ENCODE data around the gene IFNL2. TPM values are rescaled to one million over a fixed set of nuclear protein-coding genes. Genes with fewer than 3 reads are reported as not detected.

IFNL2 gene
- total RNA-seq, 1 experiment from 2014 or later = 0.33 TPM

DNA sequence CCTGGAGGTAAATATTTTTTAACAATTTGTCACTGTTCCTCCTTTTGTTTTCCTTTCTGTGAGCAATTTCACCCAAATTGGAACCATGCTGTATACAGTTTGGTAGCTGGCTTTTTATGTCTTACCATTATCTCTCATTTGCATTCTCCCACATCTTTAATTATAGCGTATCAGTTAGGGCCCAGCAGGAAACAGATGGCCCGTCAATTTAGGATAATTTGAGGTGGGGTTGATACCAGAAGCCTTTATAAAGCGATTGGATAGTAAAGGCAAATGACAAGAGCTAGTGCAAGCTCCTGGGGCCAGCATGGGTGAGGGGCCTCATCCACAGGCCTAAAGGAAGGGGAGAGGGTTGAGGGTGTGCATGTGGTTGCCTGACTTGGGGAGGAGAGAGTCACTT, 15.7 kb upstream of the IFNL2 start:
- intact Hi-C loops (cut with micrococcal nuclease; ENCODE audit: unreplicated experiment) = no loop called here

DNA sequence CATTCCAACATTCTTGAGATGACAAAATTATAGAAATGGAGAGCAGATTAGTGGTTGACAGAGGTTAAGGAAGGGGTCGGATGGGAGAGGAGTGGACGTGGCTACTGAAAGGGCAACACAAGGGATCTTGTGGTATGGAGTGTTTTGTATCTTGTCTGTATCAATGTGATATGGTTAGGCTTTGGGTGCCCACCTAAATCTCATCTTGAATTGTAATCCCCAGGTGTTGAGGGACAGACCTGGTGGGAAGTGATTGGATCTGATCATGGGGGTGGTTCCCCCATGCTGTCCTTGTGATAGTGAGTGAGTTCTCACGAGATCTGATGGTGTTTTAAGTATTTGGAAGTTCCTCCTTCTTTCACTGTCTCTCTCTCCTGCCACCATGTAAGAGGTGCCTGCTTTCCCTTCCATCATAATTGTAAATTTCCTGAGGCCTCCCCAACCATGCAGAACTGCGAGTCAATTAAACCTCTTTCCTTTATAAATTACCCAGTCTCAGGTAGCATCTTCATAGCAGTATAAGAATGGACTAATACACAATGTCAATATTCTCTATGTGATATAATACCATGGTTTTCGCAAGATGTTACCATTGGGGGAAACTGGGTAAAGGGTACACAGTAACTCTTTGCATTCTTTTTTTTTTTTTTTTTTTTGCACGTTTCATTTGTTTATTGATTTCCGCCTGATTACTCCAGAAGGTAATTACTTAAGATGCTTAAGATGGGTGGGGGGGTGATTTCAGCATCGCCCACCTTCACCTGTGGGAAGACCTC, 14.6 kb upstream of the IFNL2 start:
- no peak overlapping the region for H3K27ac ChIP-seq (ENCODE audit: low read length)
- DNase-seq (ENCODE audit: low read depth, low spot score) (no peak), ATAC-seq (no peak)
- TF ChIP-seq TCF7L2 (IDR thresholded peaks at IDR 0.05; ENCODE audit: low read depth, low read length) = no peak
- TF ChIP-seq, protein P1, sequence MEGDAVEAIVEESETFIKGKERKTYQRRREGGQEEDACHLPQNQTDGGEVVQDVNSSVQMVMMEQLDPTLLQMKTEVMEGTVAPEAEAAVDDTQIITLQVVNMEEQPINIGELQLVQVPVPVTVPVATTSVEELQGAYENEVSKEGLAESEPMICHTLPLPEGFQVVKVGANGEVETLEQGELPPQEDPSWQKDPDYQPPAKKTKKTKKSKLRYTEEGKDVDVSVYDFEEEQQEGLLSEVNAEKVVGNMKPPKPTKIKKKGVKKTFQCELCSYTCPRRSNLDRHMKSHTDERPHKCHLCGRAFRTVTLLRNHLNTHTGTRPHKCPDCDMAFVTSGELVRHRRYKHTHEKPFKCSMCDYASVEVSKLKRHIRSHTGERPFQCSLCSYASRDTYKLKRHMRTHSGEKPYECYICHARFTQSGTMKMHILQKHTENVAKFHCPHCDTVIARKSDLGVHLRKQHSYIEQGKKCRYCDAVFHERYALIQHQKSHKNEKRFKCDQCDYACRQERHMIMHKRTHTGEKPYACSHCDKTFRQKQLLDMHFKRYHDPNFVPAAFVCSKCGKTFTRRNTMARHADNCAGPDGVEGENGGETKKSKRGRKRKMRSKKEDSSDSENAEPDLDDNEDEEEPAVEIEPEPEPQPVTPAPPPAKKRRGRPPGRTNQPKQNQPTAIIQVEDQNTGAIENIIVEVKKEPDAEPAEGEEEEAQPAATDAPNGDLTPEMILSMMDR (IDR thresholded peaks at IDR 0.05) = no peak
- no peak for TF ChIP-seq POLR2AphosphoS5 (IDR thresholded peaks at IDR 0.05; ENCODE audit: low read depth, low read length)
- TF ChIP-seq, protein P2, sequence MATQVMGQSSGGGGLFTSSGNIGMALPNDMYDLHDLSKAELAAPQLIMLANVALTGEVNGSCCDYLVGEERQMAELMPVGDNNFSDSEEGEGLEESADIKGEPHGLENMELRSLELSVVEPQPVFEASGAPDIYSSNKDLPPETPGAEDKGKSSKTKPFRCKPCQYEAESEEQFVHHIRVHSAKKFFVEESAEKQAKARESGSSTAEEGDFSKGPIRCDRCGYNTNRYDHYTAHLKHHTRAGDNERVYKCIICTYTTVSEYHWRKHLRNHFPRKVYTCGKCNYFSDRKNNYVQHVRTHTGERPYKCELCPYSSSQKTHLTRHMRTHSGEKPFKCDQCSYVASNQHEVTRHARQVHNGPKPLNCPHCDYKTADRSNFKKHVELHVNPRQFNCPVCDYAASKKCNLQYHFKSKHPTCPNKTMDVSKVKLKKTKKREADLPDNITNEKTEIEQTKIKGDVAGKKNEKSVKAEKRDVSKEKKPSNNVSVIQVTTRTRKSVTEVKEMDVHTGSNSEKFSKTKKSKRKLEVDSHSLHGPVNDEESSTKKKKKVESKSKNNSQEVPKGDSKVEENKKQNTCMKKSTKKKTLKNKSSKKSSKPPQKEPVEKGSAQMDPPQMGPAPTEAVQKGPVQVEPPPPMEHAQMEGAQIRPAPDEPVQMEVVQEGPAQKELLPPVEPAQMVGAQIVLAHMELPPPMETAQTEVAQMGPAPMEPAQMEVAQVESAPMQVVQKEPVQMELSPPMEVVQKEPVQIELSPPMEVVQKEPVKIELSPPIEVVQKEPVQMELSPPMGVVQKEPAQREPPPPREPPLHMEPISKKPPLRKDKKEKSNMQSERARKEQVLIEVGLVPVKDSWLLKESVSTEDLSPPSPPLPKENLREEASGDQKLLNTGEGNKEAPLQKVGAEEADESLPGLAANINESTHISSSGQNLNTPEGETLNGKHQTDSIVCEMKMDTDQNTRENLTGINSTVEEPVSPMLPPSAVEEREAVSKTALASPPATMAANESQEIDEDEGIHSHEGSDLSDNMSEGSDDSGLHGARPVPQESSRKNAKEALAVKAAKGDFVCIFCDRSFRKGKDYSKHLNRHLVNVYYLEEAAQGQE (IDR thresholded peaks at IDR 0.05; ENCODE audit: insufficient read depth in 1 of 2, low read depth in 2 of 2, low read length in 1 of 2) = no peak
- no peak for TF ChIP-seq SIN3A (IDR thresholded peaks at IDR 0.05; ENCODE audit: borderline replicate concordance, insufficient read depth, low read depth, low read length)
- ChIA-PET CTCF (interaction anchor here (0.5 to 0.7 kb wide), 2 partner anchors 56 to 1991 kb away, joined by 3 to 12 read pairs; no protein-coding TSS in a partner anchor), POLR2A (interaction anchor here (0.7 kb wide), 1 partner anchor 25 kb away, joined by 3 read pairs; no protein-coding TSS in a partner anchor)
- intact Hi-C loops (cut with micrococcal nuclease; ENCODE audit: unreplicated experiment) (no loop called here), in situ Hi-C loops (cut with HindIII; ENCODE audit: low pct_unique_long_range_greater_than_20kb, low sequenced_read_pairs) (loop anchor here (5.0 kb wide), 3 partner anchors 36 to 186 kb away; no protein-coding TSS in a partner anchor)
- H3K36me3 ChIP-seq (ENCODE audit: control insufficient read depth, insufficient read depth, low read length) = no peaks in the 10 kb centered on the region
- peaks cover 3% of the 10 kb centered on the region; the same call in 1 of the 2 replicates for H3K27me3 ChIP-seq (ENCODE audit: control insufficient read depth, insufficient read depth, low read length)
- no peak overlapping the region for H3K4me3 ChIP-seq (ENCODE audit: low read depth in 2 of 2, low read length in 2 of 2)
- no TSS peak for BruUV-seq (replicated peaks)
- no peaks in the 10 kb centered on the region for H3K9me3 ChIP-seq (ENCODE audit: control insufficient read depth, insufficient read depth, low read depth, low read length)
- no peaks in the 10 kb centered on the region for H3K4me1 ChIP-seq (ENCODE audit: control insufficient read depth, insufficient read depth, low read length)

More for the DNA sequence above, 15.7 kb upstream of the IFNL2 start:
- Histone ChIP-seq H3K4me3 (ENCODE audit: low read depth in 2 of 2, low read length in 2 of 2) (no peak overlapping the region), H3K27ac (ENCODE audit: low read length) (no peak overlapping the region), H3K9me3 (ENCODE audit: control insufficient read depth, insufficient read depth, low read depth, low read length) (no peaks in the 10 kb centered on the region), H3K4me1 (ENCODE audit: control insufficient read depth, insufficient read depth, low read length) (no peaks in the 10 kb centered on the region), H3K27me3 (ENCODE audit: control insufficient read depth, insufficient read depth, low read length) (peaks cover 3% of the 10 kb centered on the region; the same call in 1 of the 2 replicates), H3K36me3 (ENCODE audit: control insufficient read depth, insufficient read depth, low read length) (no peaks in the 10 kb centered on the region)
- BruUV-seq (replicated peaks) = no TSS peak
- ATAC-seq (no peak), DNase-seq (ENCODE audit: low read depth, low spot score) (no peak)
- ChIA-PET POLR2A (no interaction called here), CTCF (interaction anchor here (0.6 to 1.0 kb wide), 3 partner anchors 25 to 220 kb away, joined by 3 to 10 read pairs (median 4); partner anchors contain the start of gene FBXO27)
- in situ Hi-C loops (cut with HindIII; ENCODE audit: low pct_unique_long_range_greater_than_20kb, low sequenced_read_pairs) = loop anchor here (5.0 kb wide), 3 partner anchors 35 to 185 kb away; no protein-coding TSS in a partner anchor
- no peak for TF ChIP-seq TCF7L2 (IDR thresholded peaks at IDR 0.05; ENCODE audit: low read depth, low read length)
- TF ChIP-seq, protein P2 (IDR thresholded peaks at IDR 0.05; ENCODE audit: insufficient read depth in 1 of 2, low read depth in 2 of 2, low read length in 1 of 2) = no peak
- TF ChIP-seq SIN3A (IDR thresholded peaks at IDR 0.05; ENCODE audit: borderline replicate concordance, insufficient read depth, low read depth, low read length) = no peak
- TF ChIP-seq, protein P1 (IDR thresholded peaks at IDR 0.05) = no peak
- no peak for TF ChIP-seq POLR2AphosphoS5 (IDR thresholded peaks at IDR 0.05; ENCODE audit: low read depth, low read length)
